Measurements from ENCODE around the gene HERC4.

The HERC4 gene

GRCh38 chr10:68105820-68106219 lies 30.7 kb upstream of the HERC4 start:
- Histone ChIP-seq H3K4me3 (ENCODE audit: low read length) (no peak overlapping the region), H3K9me3 (ENCODE audit: low read length) (no peaks in the 10 kb centered on the region), H3K4me1 (ENCODE audit: insufficient read depth, low read length) (no peaks in the 10 kb centered on the region), H2AFZ (ENCODE audit: low read depth, low read length) (no peak overlapping the region), H3K27me3 (ENCODE audit: insufficient read depth, low read length) (no peaks in the 10 kb centered on the region), H3K36me3 (ENCODE audit: insufficient read depth, low read length) (no peaks in the 10 kb centered on the region)

DNA sequence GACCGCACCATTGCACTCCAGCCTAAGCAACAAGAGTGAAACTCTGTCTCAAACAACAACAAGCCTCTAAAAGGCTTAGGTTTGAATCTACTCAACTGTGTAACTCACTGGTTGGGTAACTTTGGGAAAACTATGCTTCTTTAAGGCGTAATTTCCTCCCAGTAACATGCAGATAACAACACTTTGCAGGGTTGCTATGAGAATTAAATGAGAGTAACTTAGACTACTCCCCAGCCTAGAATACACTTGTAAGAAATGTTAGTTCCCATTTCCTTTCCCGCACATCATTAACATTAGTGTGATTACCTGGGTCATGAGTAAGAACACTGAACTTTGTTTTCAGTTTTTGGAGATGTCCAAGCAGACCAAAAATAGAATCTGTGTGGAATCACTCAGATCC lies 28.8 kb upstream of the HERC4 start:
- Histone ChIP-seq H2AFZ (ENCODE audit: low read depth, low read length) (no peak overlapping the region), H3K4me1 (ENCODE audit: insufficient read depth, low read length) (no peaks in the 10 kb centered on the region), H3K4me3 (ENCODE audit: low read length) (no peak overlapping the region), H3K9me3 (ENCODE audit: low read length) (no peaks in the 10 kb centered on the region), H3K36me3 (ENCODE audit: insufficient read depth, low read length) (no peaks in the 10 kb centered on the region), H3K27me3 (ENCODE audit: insufficient read depth, low read length) (no peaks in the 10 kb centered on the region)

DNA sequence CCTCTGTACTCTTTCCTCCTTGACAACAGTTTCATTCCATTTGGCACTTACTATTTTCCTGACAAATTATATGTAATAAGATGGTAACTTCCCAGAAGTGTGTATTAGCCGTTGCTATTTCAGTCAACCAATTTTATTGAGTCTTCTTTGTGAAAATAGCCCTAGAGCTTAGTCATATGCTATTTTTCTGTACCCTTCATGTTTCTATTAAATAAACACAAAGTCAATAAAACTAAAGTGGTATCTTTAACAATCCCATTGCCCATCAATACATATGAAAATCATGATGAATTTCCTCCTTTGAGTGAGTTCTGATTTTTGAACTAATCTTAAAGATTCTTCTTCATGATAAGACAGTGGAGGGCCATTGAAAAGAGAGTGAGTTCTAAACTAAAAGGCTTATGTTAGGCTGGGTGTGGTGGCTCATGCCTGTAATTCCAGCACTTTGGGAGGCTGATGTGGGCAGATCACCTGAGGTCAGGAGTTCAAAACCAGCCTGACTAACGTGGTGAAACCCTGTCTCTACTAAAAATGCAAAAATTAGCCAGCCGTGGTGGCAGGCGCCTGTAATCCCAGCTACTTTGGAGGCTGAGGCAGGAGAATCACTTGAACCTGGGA lies 28.3 kb upstream of the HERC4 start:
- no peak overlapping the region for H3K4me3 ChIP-seq (ENCODE audit: low read length)
- H3K27me3 ChIP-seq (ENCODE audit: insufficient read depth, low read length): no peaks in the 10 kb centered on the region
- no peaks in the 10 kb centered on the region for H3K4me1 ChIP-seq (ENCODE audit: insufficient read depth, low read length)
- H3K36me3 ChIP-seq (ENCODE audit: insufficient read depth, low read length): no peaks in the 10 kb centered on the region
- no peaks in the 10 kb centered on the region for H3K9me3 ChIP-seq (ENCODE audit: low read length)
- H2AFZ ChIP-seq (ENCODE audit: low read depth, low read length): no peak overlapping the region

GRCh38 chr10:68101066-68101465 lies 26.0 kb upstream of the HERC4 start:
- Histone ChIP-seq H3K4me1 (ENCODE audit: insufficient read depth, low read length) (peaks cover 2% of the 10 kb centered on the region), H3K9me3 (ENCODE audit: low read length) (no peaks in the 10 kb centered on the region), H3K27me3 (ENCODE audit: insufficient read depth, low read length) (no peaks in the 10 kb centered on the region), H3K4me3 (ENCODE audit: low read length) (no peak overlapping the region), H2AFZ (ENCODE audit: low read depth, low read length) (no peak overlapping the region), H3K36me3 (ENCODE audit: insufficient read depth, low read length) (no peaks in the 10 kb centered on the region)

GRCh38 chr10:68099736-68100135 lies 24.7 kb upstream of the HERC4 start:
- H3K9me3 ChIP-seq (ENCODE audit: low read length): no peaks in the 10 kb centered on the region
- H3K27me3 ChIP-seq (ENCODE audit: insufficient read depth, low read length): no peaks in the 10 kb centered on the region
- H3K4me1 ChIP-seq (ENCODE audit: insufficient read depth, low read length): peaks cover 2% of the 10 kb centered on the region
- no peaks in the 10 kb centered on the region for H3K36me3 ChIP-seq (ENCODE audit: insufficient read depth, low read length)
- H3K4me3 ChIP-seq (ENCODE audit: low read length): no peak overlapping the region
- no peak overlapping the region for H2AFZ ChIP-seq (ENCODE audit: low read depth, low read length)

DNA sequence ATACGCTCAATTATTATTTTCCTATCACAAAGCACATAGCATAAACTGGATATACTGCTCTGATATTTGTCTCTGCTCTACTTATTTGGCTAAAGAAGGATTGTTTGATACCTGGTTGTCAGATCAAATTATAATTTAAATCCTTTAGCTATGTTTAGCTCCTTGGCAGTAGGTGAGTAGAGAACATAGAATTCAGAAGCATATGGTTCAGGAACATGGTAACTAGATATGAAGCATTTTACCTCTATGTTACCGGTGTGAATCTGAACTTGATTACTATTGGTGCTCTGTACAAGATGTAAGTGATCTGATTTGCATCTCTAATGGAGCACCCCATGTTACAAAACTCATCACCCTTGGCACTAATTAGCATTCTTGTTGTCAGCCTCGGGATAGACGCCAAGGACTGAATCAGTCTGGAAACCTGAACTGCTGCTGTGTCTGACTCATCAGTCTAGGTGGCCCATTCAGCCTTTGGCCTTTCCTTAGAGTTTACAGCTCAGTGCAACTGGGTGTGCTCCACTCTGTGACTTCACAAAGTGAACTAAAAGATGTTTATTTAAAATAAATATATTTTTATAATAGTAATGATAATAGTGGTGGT lies 21.9 kb upstream of the HERC4 start:
- no peak overlapping the region for H2AFZ ChIP-seq (ENCODE audit: low read depth, low read length)
- peaks cover 2% of the 10 kb centered on the region for H3K4me1 ChIP-seq (ENCODE audit: insufficient read depth, low read length)

DNA sequence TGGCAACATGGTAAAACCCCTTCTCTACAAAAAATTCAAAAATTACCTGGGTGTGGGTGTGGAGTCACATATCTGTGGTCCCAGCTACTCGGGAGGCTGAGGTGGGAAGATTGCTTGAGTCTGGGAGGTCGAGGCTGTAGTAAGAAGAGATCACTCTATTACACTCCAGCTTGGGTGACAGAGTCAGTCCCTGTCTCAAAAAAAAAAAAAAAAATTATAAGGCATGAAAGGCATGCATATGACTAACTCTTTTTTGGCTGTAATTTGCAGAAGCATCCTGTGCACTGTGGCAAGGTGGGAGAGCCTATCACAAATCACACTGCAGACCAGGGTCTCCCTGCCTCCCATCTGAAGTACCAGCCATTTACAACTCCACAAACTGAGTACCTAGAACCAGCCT lies 20.1 kb upstream of the HERC4 start:
- Histone ChIP-seq H3K4me1 (ENCODE audit: insufficient read depth, low read length) (peaks cover 2% of the 10 kb centered on the region), H3K27me3 (ENCODE audit: insufficient read depth, low read length) (no peaks in the 10 kb centered on the region), H3K36me3 (ENCODE audit: insufficient read depth, low read length) (no peaks in the 10 kb centered on the region), H3K4me3 (ENCODE audit: low read length) (no peak overlapping the region), H3K9me3 (ENCODE audit: low read length) (no peaks in the 10 kb centered on the region), H2AFZ (ENCODE audit: low read depth, low read length) (no peak overlapping the region)

More for the DNA sequence above, 21.9 kb upstream of the HERC4 start:
- Histone ChIP-seq H3K4me3 (ENCODE audit: low read length) (no peak overlapping the region), H3K9me3 (ENCODE audit: low read length) (no peaks in the 10 kb centered on the region), H3K27me3 (ENCODE audit: insufficient read depth, low read length) (no peaks in the 10 kb centered on the region), H3K36me3 (ENCODE audit: insufficient read depth, low read length) (no peaks in the 10 kb centered on the region)

DNA sequence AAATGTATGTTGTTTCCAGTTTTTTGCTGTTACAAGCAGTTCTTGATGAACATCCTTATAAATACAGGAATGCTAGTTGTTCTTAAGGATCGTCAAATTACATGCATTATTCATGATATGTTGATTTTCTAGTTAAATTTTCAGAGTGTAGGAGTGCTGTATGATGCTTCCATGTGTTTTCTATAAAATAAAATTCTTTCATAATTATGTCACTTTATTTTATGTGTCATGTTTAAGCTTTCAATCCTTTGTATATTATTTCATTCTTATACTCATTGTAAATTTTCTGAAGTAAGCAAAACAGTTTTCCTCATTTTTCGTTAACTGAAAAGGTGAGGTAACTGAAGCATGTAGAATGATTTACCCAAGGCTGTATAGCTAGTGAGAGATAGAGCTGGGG lies 17.4 kb upstream of the HERC4 start:
- Histone ChIP-seq H3K4me3 (ENCODE audit: low read length) (no peak overlapping the region), H2AFZ (ENCODE audit: low read depth, low read length) (no peak overlapping the region), H3K36me3 (ENCODE audit: insufficient read depth, low read length) (no peaks in the 10 kb centered on the region), H3K27me3 (ENCODE audit: insufficient read depth, low read length) (peaks cover 3% of the 10 kb centered on the region), H3K4me1 (ENCODE audit: insufficient read depth, low read length) (peaks cover 2% of the 10 kb centered on the region), H3K9me3 (ENCODE audit: low read length) (no peaks in the 10 kb centered on the region)

DNA sequence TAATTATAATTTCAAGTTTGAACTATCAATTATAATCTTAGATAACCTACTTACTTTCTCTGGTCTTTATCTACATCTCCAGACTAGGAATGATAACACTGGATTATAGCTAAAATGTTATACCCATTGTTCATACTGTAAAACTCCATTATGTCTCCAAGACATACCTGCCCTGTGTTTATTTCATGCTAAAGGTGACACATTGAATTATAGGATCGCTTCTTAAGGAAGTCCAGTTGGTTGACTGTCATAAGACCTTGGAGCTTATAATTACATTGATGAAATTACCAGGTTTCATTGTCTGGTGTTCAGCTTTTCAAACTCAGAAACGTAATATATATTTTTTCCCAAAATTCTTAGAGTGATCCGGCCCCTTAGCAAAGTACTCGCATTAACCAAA lies 15.5 kb upstream of the HERC4 start:
- no peaks in the 10 kb centered on the region for H3K36me3 ChIP-seq (ENCODE audit: insufficient read depth, low read length)
- H3K4me1 ChIP-seq (ENCODE audit: insufficient read depth, low read length): no peaks in the 10 kb centered on the region
- H3K9me3 ChIP-seq (ENCODE audit: low read length): no peaks in the 10 kb centered on the region
- peaks cover 4% of the 10 kb centered on the region for H3K27me3 ChIP-seq (ENCODE audit: insufficient read depth, low read length)
- H3K4me3 ChIP-seq (ENCODE audit: low read length): no peak overlapping the region
- H2AFZ ChIP-seq (ENCODE audit: low read depth, low read length): no peak overlapping the region

DNA sequence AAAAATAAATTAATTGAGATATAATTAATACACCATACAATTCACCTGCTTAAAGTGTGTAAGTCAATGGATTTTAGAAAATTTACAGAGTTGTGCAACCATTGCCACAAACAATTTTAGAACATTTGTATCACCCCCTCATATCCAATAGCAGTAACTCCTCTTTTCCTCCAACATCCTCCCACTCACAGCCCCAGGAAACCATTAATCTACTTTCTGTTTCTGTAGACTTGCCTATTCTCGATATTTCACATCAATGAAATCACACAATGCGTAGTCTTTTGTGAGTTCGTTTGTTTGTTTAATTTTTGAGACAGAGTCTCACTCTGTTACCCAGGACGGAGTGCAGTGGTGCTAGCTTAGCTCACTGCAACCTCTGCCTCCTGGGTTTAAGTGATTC lies 13.7 kb upstream of the HERC4 start:
- no peaks in the 10 kb centered on the region for H3K9me3 ChIP-seq (ENCODE audit: low read length)
- H3K27me3 ChIP-seq (ENCODE audit: insufficient read depth, low read length): peaks cover 4% of the 10 kb centered on the region
- no peak overlapping the region for H3K4me3 ChIP-seq (ENCODE audit: low read length)
- H2AFZ ChIP-seq (ENCODE audit: low read depth, low read length): no peak overlapping the region
- H3K36me3 ChIP-seq (ENCODE audit: insufficient read depth, low read length): no peaks in the 10 kb centered on the region
- H3K4me1 ChIP-seq (ENCODE audit: insufficient read depth, low read length): no peaks in the 10 kb centered on the region

- no peak overlapping the region for H3K4me3 ChIP-seq (ENCODE audit: low read length)
- H2AFZ ChIP-seq (ENCODE audit: low read depth, low read length): no peak overlapping the region
- H3K27me3 ChIP-seq (ENCODE audit: insufficient read depth, low read length): peaks cover 4% of the 10 kb centered on the region
- no peaks in the 10 kb centered on the region for H3K36me3 ChIP-seq (ENCODE audit: insufficient read depth, low read length)
- no peaks in the 10 kb centered on the region for H3K9me3 ChIP-seq (ENCODE audit: low read length)
- no peaks in the 10 kb centered on the region for H3K4me1 ChIP-seq (ENCODE audit: insufficient read depth, low read length)
These were observed 12.8 kb upstream of the HERC4 start for GRCh38 chr10:68087685-68088401.

DNA sequence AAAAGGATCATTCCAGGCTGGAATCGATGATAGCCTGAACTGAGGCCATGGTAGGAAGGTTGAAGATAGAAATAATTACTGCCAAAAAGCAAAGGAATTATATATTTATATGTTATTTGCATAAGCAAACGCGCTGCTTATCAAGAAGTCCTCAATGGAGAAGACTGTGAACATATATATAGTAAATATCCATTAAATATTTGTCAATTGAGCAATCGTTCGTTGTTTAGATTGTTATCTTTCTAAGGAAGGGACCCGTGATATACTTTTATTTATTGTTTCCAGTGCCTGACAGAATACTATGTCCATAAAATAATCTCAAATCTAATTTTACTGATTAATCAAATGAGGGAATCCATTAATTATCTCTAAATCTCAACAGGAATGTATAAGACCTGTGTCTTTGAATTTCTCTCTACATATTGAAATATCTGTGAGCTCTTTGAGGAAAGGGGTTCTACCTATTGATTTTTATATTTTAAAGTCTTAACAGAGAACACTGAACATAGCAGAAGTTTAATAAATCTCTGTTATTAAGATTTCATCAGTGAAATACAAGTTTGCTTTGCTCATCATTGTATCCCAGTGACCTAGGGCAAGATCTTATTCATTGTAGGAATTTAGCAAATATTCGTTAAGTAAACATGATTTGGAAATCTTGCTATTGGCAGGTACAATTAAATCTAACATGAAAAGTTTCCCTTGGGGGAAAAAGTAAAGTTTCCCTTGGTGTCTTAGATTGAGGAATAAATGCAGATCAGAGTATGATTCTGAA lies 12.0 kb upstream of the HERC4 start:
- no peaks in the 10 kb centered on the region for H3K9me3 ChIP-seq (ENCODE audit: low read length)
- peaks cover 4% of the 10 kb centered on the region for H3K27me3 ChIP-seq (ENCODE audit: insufficient read depth, low read length)
- no peak overlapping the region for H2AFZ ChIP-seq (ENCODE audit: low read depth, low read length)

GRCh38 chr10:68086011-68086410 lies 10.9 kb upstream of the HERC4 start:
- Histone ChIP-seq H2AFZ (ENCODE audit: low read depth, low read length) (no peak overlapping the region), H3K36me3 (ENCODE audit: insufficient read depth, low read length) (no peaks in the 10 kb centered on the region), H3K4me1 (ENCODE audit: insufficient read depth, low read length) (no peaks in the 10 kb centered on the region), H3K4me3 (ENCODE audit: low read length) (no peak overlapping the region), H3K27me3 (ENCODE audit: insufficient read depth, low read length) (peaks cover 4% of the 10 kb centered on the region), H3K9me3 (ENCODE audit: low read length) (no peaks in the 10 kb centered on the region)

More for the DNA sequence above, 12.0 kb upstream of the HERC4 start:
- Histone ChIP-seq H3K36me3 (ENCODE audit: insufficient read depth, low read length) (no peaks in the 10 kb centered on the region), H3K4me1 (ENCODE audit: insufficient read depth, low read length) (no peaks in the 10 kb centered on the region), H3K4me3 (ENCODE audit: low read length) (no peak overlapping the region)

All from neuron (in vitro differentiated cells).